ENCODE results near the gene SPPL3.

DNA sequence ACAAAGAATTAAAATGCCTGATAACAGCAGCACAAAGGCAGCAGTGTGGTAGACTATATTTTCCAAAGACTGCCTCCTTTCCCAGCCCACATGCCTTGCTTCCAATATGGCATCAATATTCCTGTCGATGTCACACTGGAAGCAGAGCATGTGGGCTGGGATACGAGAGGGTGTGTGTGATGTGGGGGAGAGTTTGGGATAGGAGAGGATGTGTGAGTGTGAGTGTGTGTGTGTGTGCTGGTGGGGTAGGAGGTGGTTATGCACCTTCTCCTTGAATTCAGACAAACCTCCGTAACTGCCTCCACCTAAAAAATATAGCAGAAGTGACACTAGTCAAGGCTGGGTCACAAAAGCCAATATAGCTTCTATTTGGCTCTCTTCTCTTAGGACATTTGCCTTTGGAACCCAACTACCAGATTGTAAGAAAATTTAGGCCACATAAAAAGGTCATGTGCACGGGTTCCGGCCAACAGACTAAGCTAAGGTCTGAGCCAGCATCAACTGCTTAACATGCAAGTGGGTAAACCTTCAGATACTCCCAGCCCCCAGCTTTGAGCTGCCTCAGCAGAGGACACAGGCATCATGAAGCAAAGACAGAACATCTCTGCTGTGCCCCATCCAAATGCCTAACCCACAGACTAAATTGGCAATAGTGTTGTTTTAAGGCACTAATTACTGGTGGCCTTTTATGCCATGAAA lies 29.5 kb downstream of the SPPL3 start:
- no peak for TF ChIP-seq EZH2 (IDR thresholded peaks at IDR 0.05)
- TF ChIP-seq POLR2AphosphoS5 (IDR thresholded peaks at IDR 0.05; ENCODE audit: borderline replicate concordance, low read depth, low read length): no peak

Data from SK-N-MC (cell line).